ENCODE measurements around the gene ZFAND3.

DNA sequence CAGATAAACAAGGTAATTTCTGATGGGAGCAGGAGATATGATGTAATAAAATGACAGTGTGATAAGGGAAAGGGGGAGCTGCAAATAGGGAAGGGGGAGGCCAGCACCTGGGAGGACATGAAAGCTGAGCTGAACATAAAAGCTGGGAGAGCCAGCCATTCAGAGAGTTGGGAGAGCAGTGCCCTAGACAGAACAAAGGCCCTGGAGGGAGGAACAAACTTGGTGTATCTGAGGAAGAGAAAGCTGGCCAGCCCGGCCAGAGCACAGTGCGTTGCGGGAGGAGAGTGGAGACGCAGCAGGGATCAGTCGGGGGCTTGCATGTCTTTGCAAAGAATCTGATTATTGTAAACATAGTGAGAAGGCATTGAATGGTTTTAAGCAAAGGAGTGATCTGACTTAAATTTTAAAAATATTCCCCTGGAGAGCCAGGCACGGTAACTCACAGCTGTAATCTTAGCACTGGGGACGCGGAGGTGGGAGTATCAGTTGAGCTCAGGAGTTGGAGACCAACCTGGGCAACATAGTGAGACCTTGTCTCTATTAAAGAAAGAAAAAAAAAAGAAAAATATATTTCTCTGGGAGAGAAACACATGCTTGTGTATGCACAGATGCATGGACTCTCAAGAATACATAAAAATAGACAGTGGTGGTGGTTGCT, 318.2 kb downstream of the ZFAND3 start:
- TF ChIP-seq CTCF (IDR thresholded peaks at IDR 0.05 in 2 of 3, conservative IDR thresholded peaks at IDR 0.05 in 1 of 3; ENCODE audit: borderline replicate concordance in 1 of 3, insufficient read depth in 1 of 3, low read depth in 2 of 3, low read length in 2 of 3): no peak
- no peak for TF ChIP-seq MAX (IDR thresholded peaks at IDR 0.05)
- TF ChIP-seq EZH2phosphoT487 (IDR thresholded peaks at IDR 0.05; ENCODE audit: borderline replicate concordance): no peak
